Lower leg skin (tissue), 4 donors: ENCODE data around the gene CPO. TPM values are rescaled to one million over a fixed set of nuclear protein-coding genes. Genes with fewer than 3 reads are reported as not detected.

Experiments used
- DNase-seq, 2 donors: peaks; one replicate each; pipeline ENCODE4 v3.0.0-alpha.2; 2019; ENCODE audit warnings: low spot score in 2 of 2
- H3K4me3 ChIP-seq: fragments of 200-600 bp; sonication (generic); 2 replicates; pipeline ENCODE4 v1.5.1; 2017; ENCODE audit warnings: mild to moderate bottlenecking, low read depth; ENCODE audit not compliant: poor library complexity, severe bottlenecking
- CTCF ChIP-seq, 3 donors: fragments of 450-650 bp; IDR thresholded peaks; one replicate each; pipeline ENCODE4 v1.5.1; 2016; ENCODE audit warnings: antibody characterized with exemption in 3 of 3, mild to moderate bottlenecking in 3 of 3, moderate library complexity in 2 of 3
- POLR2A ChIP-seq, 2 donors: fragments of 450-650 bp; IDR thresholded peaks; one replicate each; pipeline ENCODE4 v1.6.1; 2016 to 2017; ENCODE audit warnings: antibody characterized with exemption in 2 of 2, mild to moderate bottlenecking in 1 of 2, moderate library complexity in 1 of 2
- WGBS, 2 donors: methylation state at CpG; one replicate each; pipeline ENCODE4 v1.1.5; 2018; 5-methylcytosine and 5-hydroxymethylcytosine counted together
- intact Hi-C: fragments of 100-400 bp; cut with DNase I; formaldehyde crosslinking; loops from one replicate; pipeline ENCODE4 v1.15.0; 2023; ENCODE audit warnings: low total_unique reads
- total RNA-seq, 4 donors: library from RNA; depleted of rRNA; stranded (reverse); fragments of >200 nt; gene quantifications; one replicate each; pipeline ENCODE4 v1.1.0, GENCODE V29; 2016

CPO gene
- total RNA-seq, 4 donors from 2014 or later = 0.27 to 0.39 TPM; not detected in 2

DNA sequence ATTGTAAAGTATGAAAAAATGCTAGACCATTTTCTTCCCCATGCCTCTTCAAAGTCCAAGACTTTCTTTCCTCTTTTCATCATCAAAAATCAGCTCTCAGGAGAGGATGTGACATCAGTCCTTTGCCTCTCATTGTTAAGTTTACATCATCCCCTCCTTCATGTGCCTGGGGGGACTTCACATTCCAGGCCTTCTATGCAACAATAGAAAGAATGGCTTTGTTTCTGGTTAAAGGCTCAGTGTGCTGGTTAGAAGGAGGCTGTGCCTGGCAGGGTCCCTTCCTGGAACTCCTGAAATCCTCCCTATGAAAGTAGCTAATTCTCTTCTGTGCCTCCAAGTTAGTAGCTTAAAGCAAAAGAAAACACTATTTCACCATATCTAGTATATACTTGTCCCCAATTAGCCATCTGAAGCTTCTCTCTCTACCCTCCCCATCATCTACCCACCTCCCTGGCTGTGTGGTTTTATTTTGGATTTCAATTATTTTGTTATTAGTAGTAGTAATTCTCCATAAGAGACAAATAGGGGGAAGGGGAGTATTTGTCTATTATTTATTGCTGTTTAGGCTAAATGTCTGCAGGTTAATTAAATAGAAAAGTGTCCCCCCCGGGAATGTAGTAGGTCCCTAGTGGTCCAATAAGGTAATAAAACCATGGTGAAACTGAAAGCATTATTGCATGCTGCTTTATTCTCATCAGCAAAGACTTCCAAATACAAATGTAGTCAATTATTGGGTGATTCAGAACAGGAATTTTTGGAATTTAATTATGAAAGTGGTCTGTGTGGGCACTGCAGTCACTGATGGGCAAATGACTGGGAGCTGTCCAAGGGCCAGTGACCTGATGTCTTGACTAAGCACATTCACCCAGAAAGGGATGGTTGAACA, 69.0 kb downstream of the CPO start:
- DNase-seq = no peak
- 32 to 42% methylated on average over 1 of the region's 1 CpG for WGBS, 2 donors
- no peak overlapping the region for H3K4me3 ChIP-seq
- intact Hi-C loops = no loop called here
- TF ChIP-seq POLR2A (IDR thresholded peaks at IDR 0.05) (no peak), CTCF (IDR thresholded peaks at IDR 0.05) (no peak)

DNA sequence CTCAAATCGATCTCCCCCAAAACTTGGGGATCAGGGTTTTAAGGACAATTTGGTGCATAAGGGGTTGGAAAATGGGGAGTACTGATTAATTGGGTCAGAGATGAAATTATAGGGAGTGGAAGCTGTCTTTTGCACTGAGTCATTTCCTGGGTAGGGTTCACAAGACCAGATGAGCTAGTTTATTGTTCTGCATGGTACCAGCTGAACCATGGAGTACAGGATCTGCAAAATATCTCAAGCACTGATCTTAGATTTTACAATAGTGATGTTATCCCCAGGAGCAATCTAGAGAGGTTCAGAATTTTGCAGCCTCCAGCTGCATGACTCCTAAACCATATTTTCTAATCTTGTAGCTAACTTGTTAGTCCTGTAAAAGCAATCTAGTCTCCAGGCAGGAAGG, 73.1 kb downstream of the CPO start:
- no peak overlapping the region for H3K4me3 ChIP-seq
- WGBS, 2 donors = 33 to 94% methylated on average over 1 of the region's 1 CpG
- no peak for DNase-seq
- TF ChIP-seq CTCF (IDR thresholded peaks at IDR 0.05) (no peak), POLR2A (IDR thresholded peaks at IDR 0.05) (no peak)
- intact Hi-C loops = no loop called here

DNA sequence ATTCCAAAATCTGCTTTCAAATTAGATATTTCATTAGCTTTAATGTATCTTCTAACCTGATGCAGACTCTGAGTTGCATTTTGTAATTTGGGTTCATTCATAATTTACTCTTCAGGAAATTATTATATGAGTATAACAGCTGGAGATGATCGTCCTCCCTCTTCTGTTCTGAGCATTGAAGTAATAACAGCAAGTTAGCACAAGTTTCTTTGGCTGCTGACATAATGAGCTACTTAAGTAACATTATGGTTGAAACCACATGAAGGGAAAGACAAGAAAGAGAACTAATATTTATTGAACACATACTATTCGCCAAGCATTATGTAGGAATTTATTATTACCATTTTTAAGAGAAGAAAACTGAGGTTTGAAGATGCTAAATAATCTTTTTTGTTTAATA, 75.1 kb downstream of the CPO start:
- intact Hi-C loops = no loop called here
- no peak for DNase-seq
- WGBS, 2 donors = 41 to 42% methylated on average over 2 of the region's 2 CpGs
- TF ChIP-seq CTCF (IDR thresholded peaks at IDR 0.05) = no peak
- TF ChIP-seq POLR2A (IDR thresholded peaks at IDR 0.05) = no peak
- H3K4me3 ChIP-seq = no peak overlapping the region

DNA sequence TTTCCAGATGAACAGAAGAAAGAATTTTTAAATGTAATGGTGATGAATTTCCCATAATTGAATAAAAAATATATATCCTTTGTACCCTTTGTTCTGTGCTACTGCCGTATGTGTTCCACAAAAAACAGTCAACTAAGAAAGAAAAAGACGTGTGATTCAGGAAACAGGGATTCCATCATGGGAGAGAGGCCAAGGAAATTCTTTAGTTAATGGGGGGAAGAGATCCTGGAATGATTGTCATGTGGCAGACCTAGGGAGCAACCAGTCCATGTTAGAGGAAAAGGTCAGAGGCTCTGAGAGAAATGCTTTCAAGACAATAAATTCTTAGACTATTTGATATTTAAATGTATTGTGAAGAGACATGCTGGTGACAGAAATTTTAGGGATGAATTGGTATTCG, 76.6 kb downstream of the CPO start:
- no peak for TF ChIP-seq CTCF (IDR thresholded peaks at IDR 0.05)
- no peak for TF ChIP-seq POLR2A (IDR thresholded peaks at IDR 0.05)
- WGBS, 2 donors = 57 to 60% methylated on average over 3 of the region's 3 CpGs
- intact Hi-C loops = no loop called here
- no peak overlapping the region for H3K4me3 ChIP-seq
- DNase-seq = no peak

Other genes with a start within 250 kb of the CPO start
- not detected for gene DYTN, start 221.1 kb upstream of the CPO start, total RNA-seq
- 1 to 10 TPM in 1 of 4 donors, under 1 TPM in 3; 0.10 to 1.1 (median 0.46) TPM for gene MDH1B, start 174.2 kb upstream of the CPO start, total RNA-seq
- 10 to 100 TPM; 21.4 to 25.4 (median 23.8) TPM for gene FASTKD2, start 173.9 kb upstream of the CPO start, total RNA-seq
- 10 to 100 TPM; 10.7 to 26.4 (median 13.5) TPM for gene KLF7, start 226.4 kb downstream of the CPO start, total RNA-seq